Mesenchymal stem cell (in vitro differentiated cells and primary cell): ENCODE data around the gene DLGAP1.

Experiments used
- DNase-seq: peaks from one replicate; pipeline ENCODE4 v3.0.0-alpha.2; 2013
- H2AFZ ChIP-seq: one replicate; pipeline ENCODE4 v1.6.1; 2013; ENCODE audit warnings: low read depth, mild to moderate bottlenecking, control low read depth, inconsistent platforms, low read length, moderate library complexity
- H2AK5ac ChIP-seq: 2 replicates; pipeline ENCODE4 v1.6.1; 2013; ENCODE audit warnings: low read length, moderate library complexity, mild to moderate bottlenecking, inconsistent platforms; ENCODE audit not compliant: severe bottlenecking
- H2BK120ac ChIP-seq: one replicate; pipeline ENCODE4 v1.6.1; 2013; ENCODE audit warnings: low read depth, mild to moderate bottlenecking, inconsistent platforms, low read length, moderate library complexity
- H2BK12ac ChIP-seq, 2 experiments: one replicate each; pipeline ENCODE4 v1.6.1; 2013; ENCODE audit warnings: inconsistent platforms in 2 of 2, low read length in 2 of 2, mild to moderate bottlenecking in 2 of 2, moderate library complexity in 2 of 2, control low read depth in 1 of 2
- H2BK15ac ChIP-seq: one replicate; pipeline ENCODE4 v1.6.1; 2013; ENCODE audit warnings: mild to moderate bottlenecking, low read depth, inconsistent platforms; ENCODE audit not compliant: poor library complexity, severe bottlenecking
- H2BK5ac ChIP-seq: 2 replicates; pipeline ENCODE4 v1.6.1; 2013; ENCODE audit warnings: low read depth, mild to moderate bottlenecking, low read length, control low read depth, inconsistent platforms; ENCODE audit not compliant: poor library complexity, severe bottlenecking
- H3K14ac ChIP-seq, 2 experiments: one replicate each; pipeline ENCODE4 v1.6.1; 2013; ENCODE audit warnings: inconsistent platforms in 2 of 2, low read length in 2 of 2, control low read depth in 1 of 2, mild to moderate bottlenecking in 1 of 2, moderate library complexity in 1 of 2
- H3K18ac ChIP-seq, 2 experiments: one replicate each; pipeline ENCODE4 v1.6.1; 2013; ENCODE audit warnings: inconsistent platforms in 2 of 2, low read length in 2 of 2, control low read depth in 1 of 2, low read depth in 1 of 2, mild to moderate bottlenecking in 1 of 2
- H3K23ac ChIP-seq, 2 experiments: one replicate each; pipeline ENCODE4 v1.6.1; 2013; ENCODE audit warnings: inconsistent platforms in 2 of 2, low read length in 2 of 2, mild to moderate bottlenecking in 2 of 2, moderate library complexity in 2 of 2, control low read depth in 1 of 2
- H3K27ac ChIP-seq: 2 replicates; pipeline ENCODE4 v1.5.1; 2013; ENCODE audit warnings: mild to moderate bottlenecking, moderate library complexity, low read length, control low read depth, inconsistent platforms; ENCODE audit not compliant: poor library complexity, severe bottlenecking
- H3K27me3 ChIP-seq, 2 experiments: 2 replicates each; pipeline versions ENCODE4 v1.6.1 to v1.7.0; 2013; ENCODE audit warnings: low read length in 2 of 2, mild to moderate bottlenecking in 2 of 2, moderate library complexity in 2 of 2, control low read depth in 1 of 2, inconsistent platforms in 1 of 2; ENCODE audit not compliant: control insufficient read depth in 1 of 2, insufficient read depth in 1 of 2
- H3K36me3 ChIP-seq, 2 experiments: 2 replicates each; pipeline versions ENCODE4 v1.6.1 to v1.7.0; 2013; ENCODE audit warnings: low read length in 2 of 2, control low read depth in 1 of 2, inconsistent platforms in 1 of 2, low read depth in 1 of 2, mild to moderate bottlenecking in 1 of 2; ENCODE audit not compliant: insufficient read depth in 2 of 2, control insufficient read depth in 1 of 2
- H3K4ac ChIP-seq, 2 experiments: one replicate each; pipeline ENCODE4 v1.6.1; 2013; ENCODE audit warnings: inconsistent platforms in 2 of 2, low read length in 2 of 2, mild to moderate bottlenecking in 2 of 2, moderate library complexity in 2 of 2, control low read depth in 1 of 2, low read depth in 1 of 2
- H3K4me1 ChIP-seq: 2 replicates; pipeline ENCODE4 v1.6.1; 2013; ENCODE audit warnings: low read depth, low read length, control low read depth; ENCODE audit not compliant: control insufficient read depth, insufficient read depth
- H3K4me2 ChIP-seq: 2 replicates; pipeline ENCODE4 v1.6.1; 2013; ENCODE audit warnings: low read length, mild to moderate bottlenecking, inconsistent platforms; ENCODE audit not compliant: poor library complexity, severe bottlenecking
- H3K4me3 ChIP-seq, 2 experiments: 2 replicates each; pipeline versions ENCODE4 v1.5.1 to v1.7.0; 2013; ENCODE audit warnings: low read length in 2 of 2, mild to moderate bottlenecking in 2 of 2, control low read depth in 1 of 2, low read depth in 1 of 2; ENCODE audit not compliant: insufficient read depth in 1 of 2
- H3K79me1 ChIP-seq: replicated peaks from 2 replicates; pipeline ENCODE4 v1.6.1; 2013; ENCODE audit warnings: mild to moderate bottlenecking, control low read depth, low read length, inconsistent platforms; ENCODE audit not compliant: poor library complexity, severe bottlenecking
- H3K9ac ChIP-seq: 2 replicates; pipeline ENCODE4 v1.7.0; 2013; ENCODE audit warnings: mild to moderate bottlenecking, low read length, moderate library complexity
- H3K9me3 ChIP-seq: 2 replicates; pipeline ENCODE4 v1.7.0; 2013; ENCODE audit warnings: mild to moderate bottlenecking, low read length; ENCODE audit not compliant: control insufficient read depth
- H4K8ac ChIP-seq: one replicate; pipeline ENCODE4 v1.6.1; 2013; ENCODE audit warnings: inconsistent platforms, mild to moderate bottlenecking, low read length, moderate library complexity
- H4K91ac ChIP-seq: one replicate; pipeline ENCODE4 v1.6.1; 2013; ENCODE audit warnings: mild to moderate bottlenecking, low read length, inconsistent platforms
- WGBS: methylation state at CpG from one replicate; pipeline ENCODE4 v1.1.7; 2013; ENCODE audit warnings: mixed read lengths; 5-methylcytosine and 5-hydroxymethylcytosine counted together

Gene DLGAP1

GRCh38 chr18:3593381-3593903 is 861.7 kb downstream of the DLGAP1 start:
- Histone ChIP-seq H4K91ac (no peak overlapping the region), H3K27me3 (no peaks in the 10 kb centered on the region), H3K9ac (peak overlapping the region; percentile 97), H2BK120ac (no peak overlapping the region), H3K79me1 (peaks cover 16% of the 10 kb centered on the region), H3K36me3 (peaks cover 3 to 19% of the 10 kb centered on the region in 2 experiments), H3K18ac (peak overlapping the region in 1 of 2 experiments; percentile 74), H2BK5ac (peak overlapping the region; percentile 85), H3K4ac (peak overlapping the region in 1 of 2 experiments; percentile 70), H3K4me3 (peak overlapping the region in 1 of 2 experiments; percentile 84), H3K27ac (peak overlapping the region; percentile 92), H3K9me3 (no peaks in the 10 kb centered on the region), H2AK5ac (no peak overlapping the region), H3K4me2 (peak overlapping the region; percentile 62), H4K8ac (no peak overlapping the region), H3K14ac (no peak overlapping the region), H2AFZ (no peak overlapping the region), H3K23ac (no peak overlapping the region), H2BK15ac (peak overlapping the region; percentile 17), H3K4me1 (peaks cover 29% of the 10 kb centered on the region), H2BK12ac (no peak overlapping the region)
- 2% methylated on average over 7 of the region's 11 CpGs for WGBS
- peak; percentile 98 for DNase-seq

DNA sequence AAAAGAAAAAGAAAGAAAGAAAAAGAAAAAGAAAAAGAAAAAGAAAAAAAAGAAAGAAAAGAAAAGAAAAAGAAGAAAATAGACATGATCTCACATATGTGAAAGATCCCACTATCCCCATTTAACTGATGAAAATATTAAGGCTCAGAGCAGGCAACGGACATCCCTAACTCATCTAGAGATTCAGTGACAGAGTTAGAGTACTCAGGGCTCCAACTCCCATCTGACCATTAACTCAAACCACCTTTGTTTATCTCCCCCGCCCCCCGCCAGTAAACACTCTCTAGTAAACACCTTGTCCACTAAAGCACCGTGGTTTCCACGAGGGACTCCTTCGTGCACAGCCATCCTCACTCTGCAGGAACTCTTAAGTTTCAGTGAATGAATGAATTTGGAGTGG is 862.2 kb downstream of the DLGAP1 start:
- Histone ChIP-seq H3K36me3 (peaks cover 3 to 15% of the 10 kb centered on the region in 2 experiments), H3K23ac (peak overlapping the region in 1 of 2 experiments; percentile 79), H4K91ac (peak overlapping the region; percentile 87), H3K18ac (peak overlapping the region; percentile 83 to 88), H3K9me3 (no peaks in the 10 kb centered on the region), H3K4me1 (peaks cover 27% of the 10 kb centered on the region), H2AFZ (no peak overlapping the region), H4K8ac (no peak overlapping the region), H3K4ac (peak overlapping the region; percentile 80 to 97), H2BK120ac (peak overlapping the region; percentile 27), H3K27ac (peak overlapping the region; percentile 92), H2BK5ac (peak overlapping the region; percentile 85), H3K9ac (peak overlapping the region; percentile 97), H3K14ac (no peak overlapping the region), H3K4me3 (no peak overlapping the region), H3K27me3 (no peaks in the 10 kb centered on the region), H2BK15ac (peak overlapping the region; percentile 33), H3K79me1 (peaks cover 14% of the 10 kb centered on the region), H2AK5ac (peak overlapping the region; percentile 72), H3K4me2 (peak overlapping the region; percentile 62), H2BK12ac (peak overlapping the region; percentile 88 to 91)
- no peak for DNase-seq
- WGBS: 91% methylated on average over 1 of the region's 6 CpGs

GRCh38 chr18:3590096-3590630 is 864.9 kb downstream of the DLGAP1 start:
- Histone ChIP-seq H3K4me3 (no peak overlapping the region), H2BK12ac (peak overlapping the region in 1 of 2 experiments; percentile 29), H3K79me1 (peaks cover 3% of the 10 kb centered on the region), H3K14ac (no peak overlapping the region), H2BK5ac (no peak overlapping the region), H3K9ac (no peak overlapping the region), H4K91ac (no peak overlapping the region), H3K36me3 (peaks cover 0 to 3% of the 10 kb centered on the region in 2 experiments), H2BK120ac (no peak overlapping the region), H3K4ac (no peak overlapping the region), H3K4me1 (peaks cover 15% of the 10 kb centered on the region), H2AFZ (no peak overlapping the region), H3K4me2 (no peak overlapping the region), H3K27me3 (no peaks in the 10 kb centered on the region), H4K8ac (no peak overlapping the region), H3K18ac (no peak overlapping the region), H3K9me3 (no peaks in the 10 kb centered on the region), H2AK5ac (no peak overlapping the region), H2BK15ac (no peak overlapping the region), H3K27ac (no peak overlapping the region), H3K23ac (no peak overlapping the region)
- 89% methylated on average over 8 of the region's 8 CpGs for WGBS
- DNase-seq: no peak

GRCh38 chr18:3585656-3586509 is 869.2 kb downstream of the DLGAP1 start:
- Histone ChIP-seq H3K18ac (no peak overlapping the region), H3K27me3 (no peaks in the 10 kb centered on the region), H3K23ac (no peak overlapping the region), H3K4me3 (no peak overlapping the region), H3K14ac (no peak overlapping the region), H3K4me1 (peaks cover 2% of the 10 kb centered on the region), H3K9ac (no peak overlapping the region), H2BK12ac (no peak overlapping the region), H3K36me3 (peaks cover 0 to 3% of the 10 kb centered on the region in 2 experiments), H3K79me1 (no peaks in the 10 kb centered on the region), H3K4me2 (no peak overlapping the region), H2BK15ac (no peak overlapping the region), H2BK5ac (no peak overlapping the region), H4K8ac (no peak overlapping the region), H3K4ac (no peak overlapping the region), H2BK120ac (no peak overlapping the region), H2AFZ (no peak overlapping the region), H3K9me3 (no peaks in the 10 kb centered on the region), H4K91ac (no peak overlapping the region), H2AK5ac (no peak overlapping the region), H3K27ac (no peak overlapping the region)
- 49% methylated on average over 10 of the region's 12 CpGs for WGBS
- peak; percentile 85 for DNase-seq
